H9 (cell line): ENCODE data around the gene TERT. TPM values are rescaled to one million over a fixed set of nuclear protein-coding genes. Genes with fewer than 3 reads are reported as not detected.

Experiments used
- DNase-seq: peaks from one replicate; pipeline ENCODE4 v3.0.0-alpha.2; 2017
- H2AFZ ChIP-seq: one replicate; pipeline ENCODE4 v1.6.1; 2013; ENCODE audit warnings: mild to moderate bottlenecking, low read length, control low read depth, moderate library complexity
- H2AK5ac ChIP-seq: 2 replicates; pipeline ENCODE4 v1.6.1; 2013; ENCODE audit warnings: low read length, control low read depth, mixed read lengths; ENCODE audit not compliant: insufficient read length
- H2BK120ac ChIP-seq: one replicate; pipeline ENCODE4 v1.6.1; 2013; ENCODE audit warnings: low read depth, mild to moderate bottlenecking, low read length, control low read depth, inconsistent platforms; ENCODE audit not compliant: poor library complexity, severe bottlenecking
- H2BK12ac ChIP-seq: 2 replicates; pipeline ENCODE4 v1.6.1; 2013; ENCODE audit warnings: low read length, control low read depth, mixed read lengths, low read depth; ENCODE audit not compliant: insufficient read length
- H2BK15ac ChIP-seq: 2 replicates; pipeline ENCODE4 v1.6.1; 2013; ENCODE audit warnings: low read depth, low read length, control low read depth
- H2BK20ac ChIP-seq: one replicate; pipeline ENCODE4 v1.6.1; 2013; ENCODE audit warnings: low read depth, mild to moderate bottlenecking, low read length, control low read depth, inconsistent platforms; ENCODE audit not compliant: poor library complexity, severe bottlenecking
- H2BK5ac ChIP-seq: 2 replicates; pipeline ENCODE4 v1.6.1; 2013; ENCODE audit warnings: low read length, control low read depth, mixed read lengths; ENCODE audit not compliant: insufficient read length
- H3K14ac ChIP-seq: 2 replicates; pipeline ENCODE4 v1.6.1; 2013; ENCODE audit warnings: low read length, control low read depth; ENCODE audit not compliant: insufficient read depth
- H3K18ac ChIP-seq: 2 replicates; pipeline ENCODE4 v1.6.1; 2013; ENCODE audit warnings: low read depth, mild to moderate bottlenecking, mixed read lengths, low read length, control low read depth; ENCODE audit not compliant: insufficient read length
- H3K23ac ChIP-seq: 2 replicates; pipeline ENCODE4 v1.6.1; 2013; ENCODE audit warnings: low read length, control low read depth, mixed read lengths, low read depth; ENCODE audit not compliant: insufficient read length
- H3K23me2 ChIP-seq: 2 replicates; pipeline ENCODE4 v1.6.1; 2013; ENCODE audit warnings: low read depth, mild to moderate bottlenecking, mixed read lengths, low read length, control low read depth; ENCODE audit not compliant: insufficient read length, poor library complexity, severe bottlenecking
- H3K27ac ChIP-seq: 2 replicates; pipeline ENCODE4 v1.5.1; 2013; ENCODE audit warnings: low read length, control low read depth, mixed read lengths, low read depth; ENCODE audit not compliant: insufficient read length
- H3K27me3 ChIP-seq: 2 replicates; pipeline ENCODE4 v1.6.1; 2013; ENCODE audit warnings: low read length, control low read depth, inconsistent platforms; ENCODE audit not compliant: insufficient read depth
- H3K4ac ChIP-seq: 2 replicates; pipeline ENCODE4 v1.6.1; 2013; ENCODE audit warnings: low read depth, mild to moderate bottlenecking, control low read depth, inconsistent platforms, low read length, moderate library complexity
- H3K4me1 ChIP-seq: 2 replicates; pipeline ENCODE4 v1.6.1; 2013; ENCODE audit warnings: low read length, control low read depth, inconsistent platforms; ENCODE audit not compliant: insufficient read depth
- H3K4me2 ChIP-seq: 2 replicates; pipeline ENCODE4 v1.6.1; 2013; ENCODE audit warnings: low read length, control low read depth, mixed read lengths; ENCODE audit not compliant: insufficient read length, insufficient read depth
- H3K56ac ChIP-seq: 2 replicates; pipeline ENCODE4 v1.6.1; 2013; ENCODE audit warnings: low read depth, mild to moderate bottlenecking, mixed read lengths, low read length, control low read depth; ENCODE audit not compliant: insufficient read length
- H3K79me1 ChIP-seq: 2 replicates; pipeline ENCODE4 v1.6.1; 2013; ENCODE audit warnings: low read depth, mild to moderate bottlenecking, moderate library complexity, low read length, control low read depth, inconsistent platforms; ENCODE audit not compliant: insufficient read depth, poor library complexity, severe bottlenecking
- H3K79me2 ChIP-seq: 2 replicates; pipeline ENCODE4 v1.6.1; 2013; ENCODE audit warnings: low read length, control low read depth, inconsistent platforms; ENCODE audit not compliant: insufficient read depth
- H3K9ac ChIP-seq: 2 replicates; pipeline ENCODE4 v1.6.1; 2013; ENCODE audit warnings: low read length, control low read depth, mixed read lengths; ENCODE audit not compliant: insufficient read length; ENCODE audit errors: extremely low read depth
- H3K9me3 ChIP-seq: one replicate; pipeline ENCODE4 v1.6.1; 2013; ENCODE audit warnings: low read depth, low read length, inconsistent platforms; ENCODE audit not compliant: control insufficient read depth
- H3T11ph ChIP-seq: one replicate; pipeline ENCODE4 v1.6.1; 2013; ENCODE audit warnings: mild to moderate bottlenecking, low read length, control low read depth, inconsistent platforms
- H4K20me1 ChIP-seq: one replicate; pipeline ENCODE4 v1.6.1; 2013; ENCODE audit not compliant: control insufficient read depth, insufficient read length, insufficient read depth
- H4K5ac ChIP-seq: 2 replicates; pipeline ENCODE4 v1.6.1; 2013; ENCODE audit warnings: low read depth, mild to moderate bottlenecking, mixed read lengths, low read length, control low read depth; ENCODE audit not compliant: insufficient read length
- H4K8ac ChIP-seq: replicated peaks from 2 replicates; pipeline ENCODE4 v1.6.1; 2013; ENCODE audit warnings: low read length, control low read depth, mixed read lengths, low read depth; ENCODE audit not compliant: insufficient read length
- H4K91ac ChIP-seq: 2 replicates; pipeline ENCODE4 v1.6.1; 2013; ENCODE audit warnings: low read depth, mild to moderate bottlenecking, moderate library complexity, mixed read lengths, low read length, control low read depth; ENCODE audit not compliant: insufficient read length
- H3K27ac Mint-ChIP-seq, 3 experiments: 2 replicates in 2 of 3; 3 replicates in 1 of 3; pipeline ENCODE4 v1.8.0; 2020 to 2021; ENCODE audit warnings: mixed read lengths in 3 of 3, mild to moderate bottlenecking in 1 of 3, moderate library complexity in 1 of 3
- H3K27me3 Mint-ChIP-seq: 2 replicates; pipeline ENCODE4 v1.8.0; 2021; ENCODE audit warnings: low read depth, mild to moderate bottlenecking, moderate library complexity, mixed read lengths
- H3K36me3 Mint-ChIP-seq, 3 experiments: 2 replicates in 2 of 3; 3 replicates in 1 of 3; pipeline ENCODE4 v1.8.0; 2020 to 2021; ENCODE audit warnings: low read depth in 3 of 3, mixed read lengths in 3 of 3; ENCODE audit not compliant: insufficient read depth in 1 of 3
- H3K4me1 Mint-ChIP-seq, 2 experiments: 2 replicates each; pipeline ENCODE4 v1.8.0; 2020; ENCODE audit warnings: mixed read lengths in 2 of 2
- H3K4me3 Mint-ChIP-seq, 2 experiments: 2 replicates in 1 of 2; 3 replicates in 1 of 2; pipeline ENCODE4 v1.8.0; 2020 to 2021; ENCODE audit warnings: mild to moderate bottlenecking in 2 of 2, mixed read lengths in 2 of 2, moderate library complexity in 1 of 2
- H3K9me3 Mint-ChIP-seq, 2 experiments: 2 replicates in 1 of 2; 3 replicates in 1 of 2; pipeline ENCODE4 v1.8.0; 2020; ENCODE audit warnings: mild to moderate bottlenecking in 2 of 2, mixed read lengths in 2 of 2, moderate library complexity in 1 of 2
- WGBS: extraction: QIAGEN DNeasy Blood & Tissue Kit; methylation state at CpG from one replicate; pipeline ENCODE4 v1.1.7; 2013; ENCODE audit warnings: missing lambda C conversion rate, low lambda C conversion rate, mixed read lengths; ENCODE audit not compliant: insufficient read length; ENCODE audit errors: extremely low coverage; 5-methylcytosine and 5-hydroxymethylcytosine counted together
- total RNA-seq: library from RNA; stranded (reverse); gene quantifications from 2 replicates; pipeline ENCODE4 v1.2.1, GENCODE V29; 2021
- TF ChIP-seq, protein P1 (sequence below): fragments of 200-600 bp; sonication (generic); conservative IDR thresholded peaks from 3 replicates; pipeline ENCODE4 v1.8.0; 2021; ENCODE audit warnings: antibody characterized with exemption, mild to moderate bottlenecking

Gene TERT
- total RNA-seq, 1 experiment from 2014 or later = 15.5 TPM

GRCh38 chr5:1331861-1332405 lies 37.1 kb upstream of the TERT start:
- Histone ChIP-seq H2BK20ac (no peak overlapping the region), H3K18ac (no peak overlapping the region), H3T11ph (no peak overlapping the region), H3K27me3 (no peaks in the 10 kb centered on the region), H2BK5ac (no peak overlapping the region), H4K20me1 (no peaks in the 10 kb centered on the region), H3K79me1 (no peaks in the 10 kb centered on the region), H4K91ac (no peak overlapping the region), H2BK12ac (no peak overlapping the region), H2BK120ac (no peak overlapping the region), H3K9me3 (no peaks in the 10 kb centered on the region), H3K23ac (no peak overlapping the region), H3K56ac (no peak overlapping the region), H3K4me2 (no peak overlapping the region), H3K23me2 (no peaks in the 10 kb centered on the region), H3K79me2 (no peaks in the 10 kb centered on the region), H2AFZ (no peak overlapping the region), H3K27ac (no peak overlapping the region), H4K5ac (no peak overlapping the region), H2BK15ac (no peak overlapping the region), H3K14ac (no peak overlapping the region), H3K4me1 (no peaks in the 10 kb centered on the region), H3K9ac (no peak overlapping the region), H4K8ac (no peak overlapping the region), H2AK5ac (no peak overlapping the region), H3K4ac (no peak overlapping the region)
- Mint-ChIP-seq H3K27me3 (no peaks in the 10 kb centered on the region), H3K27ac (no peak overlapping the region), H3K4me3 (no peak overlapping the region), H3K9me3 (no peaks in the 10 kb centered on the region; a peak in 1 of 5 replicates), H3K36me3 (peaks cover 66 to 83% (median 83%) of the 10 kb centered on the region in 3 experiments), H3K4me1 (peaks cover 5% of the 10 kb centered on the region in 2 experiments; a peak in 2 of 4 replicates)
- TF ChIP-seq, protein P1, sequence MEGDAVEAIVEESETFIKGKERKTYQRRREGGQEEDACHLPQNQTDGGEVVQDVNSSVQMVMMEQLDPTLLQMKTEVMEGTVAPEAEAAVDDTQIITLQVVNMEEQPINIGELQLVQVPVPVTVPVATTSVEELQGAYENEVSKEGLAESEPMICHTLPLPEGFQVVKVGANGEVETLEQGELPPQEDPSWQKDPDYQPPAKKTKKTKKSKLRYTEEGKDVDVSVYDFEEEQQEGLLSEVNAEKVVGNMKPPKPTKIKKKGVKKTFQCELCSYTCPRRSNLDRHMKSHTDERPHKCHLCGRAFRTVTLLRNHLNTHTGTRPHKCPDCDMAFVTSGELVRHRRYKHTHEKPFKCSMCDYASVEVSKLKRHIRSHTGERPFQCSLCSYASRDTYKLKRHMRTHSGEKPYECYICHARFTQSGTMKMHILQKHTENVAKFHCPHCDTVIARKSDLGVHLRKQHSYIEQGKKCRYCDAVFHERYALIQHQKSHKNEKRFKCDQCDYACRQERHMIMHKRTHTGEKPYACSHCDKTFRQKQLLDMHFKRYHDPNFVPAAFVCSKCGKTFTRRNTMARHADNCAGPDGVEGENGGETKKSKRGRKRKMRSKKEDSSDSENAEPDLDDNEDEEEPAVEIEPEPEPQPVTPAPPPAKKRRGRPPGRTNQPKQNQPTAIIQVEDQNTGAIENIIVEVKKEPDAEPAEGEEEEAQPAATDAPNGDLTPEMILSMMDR = no peak
- no CpG with 5 or more reads among the region's 11 CpGs for WGBS
- DNase-seq = no peak
